ENCODE measurements around the gene PYGL.
"Not testable (repeated sequence)": the region's sequence is repeated elsewhere in the genome, so short reads cannot be mapped to it uniquely, and the experiment has no call there.

Gene PYGL

GRCh38 chr14:50943943-50944646 is at the start of gene PYGL:
Gene PYGL (minus strand): TSS chr14:50944483. CDS start chr14:50944403, 80 bp downstream.
- no peak for DNase-seq

- no peak for DNase-seq
Measured at GRCh38 chr14:50985859-50986331, 41.6 kb upstream of the PYGL start.

- no peak for DNase-seq
Measured at GRCh38 chr14:50985124-50985858, 41.0 kb upstream of the PYGL start.

GRCh38 chr14:50984036-50984710 is 39.9 kb upstream of the PYGL start:
- no peak for DNase-seq

- no peak for DNase-seq
Measured at GRCh38 chr14:50979941-50980850, 35.9 kb upstream of the PYGL start.

- DNase-seq = no peak
Measured at GRCh38 chr14:50978888-50979287, 34.6 kb upstream of the PYGL start.

GRCh38 chr14:50978529-50978871 is 34.2 kb upstream of the PYGL start:
- DNase-seq = no peak

GRCh38 chr14:50977863-50978528 is 33.7 kb upstream of the PYGL start:
- DNase-seq = no peak

GRCh38 chr14:50974118-50974517 is 29.8 kb upstream of the PYGL start:
- DNase-seq = no peak

GRCh38 chr14:50972734-50973133 is 28.5 kb upstream of the PYGL start:
- DNase-seq = no peak

- DNase-seq = no peak
Measured at GRCh38 chr14:50970886-50971781, 26.9 kb upstream of the PYGL start.

- no peak for DNase-seq
Measured at GRCh38 chr14:50967790-50968189, 23.5 kb upstream of the PYGL start.

GRCh38 chr14:50967103-50967502 is 22.8 kb upstream of the PYGL start:
- no peak for DNase-seq

- DNase-seq = no peak
Measured at GRCh38 chr14:50964683-50965390, 20.6 kb upstream of the PYGL start.

GRCh38 chr14:50963919-50964318 is 19.6 kb upstream of the PYGL start:
- DNase-seq = no peak

GRCh38 chr14:50961605-50962221 is 17.4 kb upstream of the PYGL start:
- no peak for DNase-seq

- no peak for DNase-seq
Measured at GRCh38 chr14:50957296-50957695, 13.0 kb upstream of the PYGL start.

GRCh38 chr14:50956421-50956820 is 12.1 kb upstream of the PYGL start:
- not testable (repeated sequence) for DNase-seq

GRCh38 chr14:50955373-50956043 is 11.2 kb upstream of the PYGL start:
- no peak for DNase-seq
